HG03025 (cell line): Measurements from ENCODE around the gene SLAMF9.

Experiments
- ATAC-seq: cut with Tn5 transposase; IDR thresholded peaks from one replicate; pipeline ENCODE4 v1.9.1; 2021; ENCODE audit warnings: mild to moderate bottlenecking, moderate library complexity; ENCODE audit not compliant: unreplicated experiment, low FRiP score

SLAMF9 gene

GRCh38 chr1:159947942-159948341 lies 6.1 kb downstream of the SLAMF9 start:
- ATAC-seq, result no peak

GRCh38 chr1:159946242-159947187 lies 7.5 kb downstream of the SLAMF9 start:
- ATAC-seq, result no peak

GRCh38 chr1:159945483-159946241 lies 8.4 kb downstream of the SLAMF9 start, which contains the start of gene IGSF9:
Gene IGSF9 (minus strand): TSS chr1:159945613. CDS start chr1:159943454, 2,159 bp downstream.
- ATAC-seq, result peak; percentile 52

- no peak for ATAC-seq
These were observed 9.2 kb downstream of the SLAMF9 start for GRCh38 chr1:159944623-159945455.

- no peak for ATAC-seq
These were observed 10.0 kb downstream of the SLAMF9 start for GRCh38 chr1:159943908-159944622.

- no peak for ATAC-seq
These were observed 10.8 kb downstream of the SLAMF9 start for GRCh38 chr1:159943278-159943640.

GRCh38 chr1:159942632-159943277 lies 11.3 kb downstream of the SLAMF9 start:
- ATAC-seq, result no peak

GRCh38 chr1:159941591-159942560 lies 12.2 kb downstream of the SLAMF9 start:
- no peak for ATAC-seq

- ATAC-seq, result no peak
These were observed 12.9 kb downstream of the SLAMF9 start for GRCh38 chr1:159941141-159941540.

- no peak for ATAC-seq
These were observed 13.9 kb downstream of the SLAMF9 start for GRCh38 chr1:159940006-159940620.

- no peak for ATAC-seq
These were observed 14.4 kb downstream of the SLAMF9 start for GRCh38 chr1:159939678-159940002.

- no peak for ATAC-seq
These were observed 14.9 kb downstream of the SLAMF9 start for GRCh38 chr1:159938905-159939677.

GRCh38 chr1:159938211-159938852 lies 15.7 kb downstream of the SLAMF9 start:
- ATAC-seq, result no peak

- no peak for ATAC-seq
These were observed 16.8 kb downstream of the SLAMF9 start for GRCh38 chr1:159937054-159937750.

GRCh38 chr1:159936273-159936904 lies 17.6 kb downstream of the SLAMF9 start:
- no peak for ATAC-seq
